ENCODE results near the gene LYPD3.

LYPD3 gene

DNA sequence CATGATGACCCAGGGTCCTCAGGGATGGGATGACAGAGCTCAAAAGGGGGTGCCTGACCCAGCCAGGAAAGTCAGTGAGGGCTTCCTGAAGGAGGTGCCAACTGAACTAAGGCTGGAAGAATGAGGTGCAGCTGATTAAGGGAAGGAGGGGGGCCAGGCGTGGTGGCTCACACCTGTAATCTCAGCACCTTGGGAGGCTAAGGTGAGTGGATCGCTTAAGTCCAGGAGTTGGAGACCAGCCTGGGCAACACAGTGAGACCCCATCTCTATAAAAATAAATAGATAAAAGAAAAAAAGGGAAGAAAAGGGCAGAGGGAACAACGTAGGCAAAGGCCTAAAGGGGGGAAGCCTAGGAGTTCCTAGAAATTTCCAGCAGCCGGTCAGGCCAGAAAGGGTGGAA, 9.1 kb upstream of the LYPD3 start:
- DNase-seq (ENCODE audit: extremely low spot score): no peak
- ChIA-PET CTCF (no interaction called here), POLR2A (interaction anchor here (1.2 kb wide), 1 partner anchor 11 kb away, joined by 3 read pairs; no protein-coding TSS in a partner anchor)
- TF ChIP-seq ZNF384 (IDR thresholded peaks at IDR 0.05) (no peak), HDGF (IDR thresholded peaks at IDR 0.05; ENCODE audit: borderline replicate concordance) (no peak), LEF1 (IDR thresholded peaks at IDR 0.05; ENCODE audit: borderline replicate concordance) (no peak), SUZ12 (IDR thresholded peaks at IDR 0.05) (no peak), NFRKB (IDR thresholded peaks at IDR 0.05) (no peak), FOXM1 (IDR thresholded peaks at IDR 0.05; ENCODE audit: borderline replicate concordance) (no peak), L3MBTL2 (conservative IDR thresholded peaks at IDR 0.05) (no peak), ELF4 (IDR thresholded peaks at IDR 0.05) (no peak), SP1 (IDR thresholded peaks at IDR 0.05) (no peak), ARNT (IDR thresholded peaks at IDR 0.05) (no peak), TARDBP (IDR thresholded peaks at IDR 0.05) (no peak), FOXA1 (IDR thresholded peaks at IDR 0.05) (no peak), BHLHE40 (IDR thresholded peaks at IDR 0.05; ENCODE audit: borderline replicate concordance) (no peak), FOXK2 (IDR thresholded peaks at IDR 0.05) (no peak), CTBP1 (IDR thresholded peaks at IDR 0.05; ENCODE audit: borderline replicate concordance) (no peak)
- TF ChIP-seq, protein P1, sequence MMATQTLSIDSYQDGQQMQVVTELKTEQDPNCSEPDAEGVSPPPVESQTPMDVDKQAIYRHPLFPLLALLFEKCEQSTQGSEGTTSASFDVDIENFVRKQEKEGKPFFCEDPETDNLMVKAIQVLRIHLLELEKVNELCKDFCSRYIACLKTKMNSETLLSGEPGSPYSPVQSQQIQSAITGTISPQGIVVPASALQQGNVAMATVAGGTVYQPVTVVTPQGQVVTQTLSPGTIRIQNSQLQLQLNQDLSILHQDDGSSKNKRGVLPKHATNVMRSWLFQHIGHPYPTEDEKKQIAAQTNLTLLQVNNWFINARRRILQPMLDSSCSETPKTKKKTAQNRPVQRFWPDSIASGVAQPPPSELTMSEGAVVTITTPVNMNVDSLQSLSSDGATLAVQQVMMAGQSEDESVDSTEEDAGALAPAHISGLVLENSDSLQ (IDR thresholded peaks at IDR 0.05): no peak

DNA sequence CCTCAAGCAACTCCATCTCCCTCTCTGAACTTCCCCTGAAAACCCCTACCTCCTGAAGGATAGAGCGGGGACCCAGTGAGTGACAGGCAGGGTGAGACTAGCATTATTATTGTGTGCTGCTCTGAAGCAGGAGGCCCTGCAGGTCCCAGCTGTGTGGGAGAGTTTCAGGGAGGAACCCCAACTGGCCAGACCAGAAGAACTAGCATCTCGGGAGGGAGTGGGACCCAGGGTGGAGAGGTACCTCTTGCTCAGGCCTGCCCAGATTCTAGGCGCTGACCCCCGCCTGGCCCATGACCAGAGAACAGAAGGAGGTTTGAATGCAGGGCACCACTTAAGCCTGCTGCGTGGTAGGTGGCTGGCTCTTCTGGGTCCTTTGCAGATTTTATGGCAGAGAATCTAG, 5.7 kb upstream of the LYPD3 start:
- ChIA-PET CTCF (interaction anchor here (0.6 kb wide), 1 partner anchor 1087 kb away, joined by 5 read pairs; no protein-coding TSS in a partner anchor), POLR2A (no interaction called here)
- no peak for DNase-seq (ENCODE audit: extremely low spot score)
- TF ChIP-seq L3MBTL2 (conservative IDR thresholded peaks at IDR 0.05): no peak
- TF ChIP-seq LEF1 (IDR thresholded peaks at IDR 0.05; ENCODE audit: borderline replicate concordance): no peak
- no peak for TF ChIP-seq ZNF384 (IDR thresholded peaks at IDR 0.05)
- TF ChIP-seq SP1 (IDR thresholded peaks at IDR 0.05): no peak
- TF ChIP-seq NFRKB (IDR thresholded peaks at IDR 0.05): no peak
- TF ChIP-seq BHLHE40 (IDR thresholded peaks at IDR 0.05; ENCODE audit: borderline replicate concordance): no peak
- TF ChIP-seq SUZ12 (IDR thresholded peaks at IDR 0.05): no peak
- no peak for TF ChIP-seq HDGF (IDR thresholded peaks at IDR 0.05; ENCODE audit: borderline replicate concordance)
- TF ChIP-seq FOXA1 (IDR thresholded peaks at IDR 0.05): no peak

DNA sequence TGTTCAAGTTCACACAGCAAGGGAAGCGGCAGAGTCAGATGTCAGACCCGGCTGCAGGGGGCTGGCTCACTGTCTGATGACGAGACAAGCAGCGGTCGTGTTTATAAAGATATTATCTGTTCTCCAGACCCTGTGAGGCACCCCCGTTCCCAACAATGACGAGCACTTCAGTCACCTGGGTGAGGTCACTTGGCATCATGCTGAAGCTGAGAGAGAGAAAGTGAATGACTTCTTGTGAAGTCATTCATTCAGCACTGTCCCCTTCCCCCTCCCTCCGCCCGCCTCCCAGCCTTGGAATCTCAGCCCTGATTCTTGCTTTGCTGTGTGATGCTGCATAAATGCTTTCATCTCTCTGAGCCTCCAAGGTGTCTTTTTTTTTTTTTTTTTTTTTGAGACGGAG, 4.9 kb upstream of the LYPD3 start:
- TF ChIP-seq SUZ12 (IDR thresholded peaks at IDR 0.05) (no peak), LEF1 (IDR thresholded peaks at IDR 0.05; ENCODE audit: borderline replicate concordance) (no peak), SP1 (IDR thresholded peaks at IDR 0.05) (no peak), FOXK2 (IDR thresholded peaks at IDR 0.05) (no peak), CTBP1 (IDR thresholded peaks at IDR 0.05; ENCODE audit: borderline replicate concordance) (no peak), NFRKB (IDR thresholded peaks at IDR 0.05) (no peak), BHLHE40 (IDR thresholded peaks at IDR 0.05; ENCODE audit: borderline replicate concordance) (no peak), ARNT (IDR thresholded peaks at IDR 0.05) (no peak), ELF4 (IDR thresholded peaks at IDR 0.05) (no peak), HDGF (IDR thresholded peaks at IDR 0.05; ENCODE audit: borderline replicate concordance) (no peak), ZNF384 (IDR thresholded peaks at IDR 0.05) (no peak), FOXM1 (IDR thresholded peaks at IDR 0.05; ENCODE audit: borderline replicate concordance) (no peak), L3MBTL2 (conservative IDR thresholded peaks at IDR 0.05) (no peak)
- TF ChIP-seq, protein P1 (IDR thresholded peaks at IDR 0.05): no peak
- CTCF ChIA-PET: interaction anchor here (0.6 kb wide), 1 partner anchor 1086 kb away, joined by 5 read pairs; no protein-coding TSS in a partner anchor
- POLR2A ChIA-PET: no interaction called here
- no peak for DNase-seq (ENCODE audit: extremely low spot score)

DNA sequence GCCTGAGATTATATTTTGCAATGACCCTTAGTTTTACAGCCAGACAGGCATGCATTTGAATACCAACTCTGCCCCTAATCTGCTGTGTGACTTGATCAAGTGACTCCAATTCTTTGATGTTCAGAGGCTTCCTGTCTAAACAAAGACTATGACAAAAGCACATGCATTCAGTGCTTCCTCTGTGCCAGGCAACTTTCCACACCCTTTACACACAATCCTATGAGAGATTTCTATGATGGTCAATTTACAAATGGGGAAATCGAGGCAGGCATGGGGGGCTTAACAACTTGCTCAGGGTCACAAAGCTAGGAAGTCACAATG, 3.7 kb upstream of the LYPD3 start:
- CTCF ChIA-PET: no interaction called here
- TF ChIP-seq HDGF (IDR thresholded peaks at IDR 0.05; ENCODE audit: borderline replicate concordance) (no peak), L3MBTL2 (conservative IDR thresholded peaks at IDR 0.05) (no peak), ARNT (IDR thresholded peaks at IDR 0.05) (no peak), TARDBP (IDR thresholded peaks at IDR 0.05) (no peak), BHLHE40 (IDR thresholded peaks at IDR 0.05; ENCODE audit: borderline replicate concordance) (no peak), FOXA1 (IDR thresholded peaks at IDR 0.05) (no peak), CTBP1 (IDR thresholded peaks at IDR 0.05; ENCODE audit: borderline replicate concordance) (no peak), ZNF384 (IDR thresholded peaks at IDR 0.05) (no peak), SUZ12 (IDR thresholded peaks at IDR 0.05) (no peak), SP1 (IDR thresholded peaks at IDR 0.05) (no peak), ELF4 (IDR thresholded peaks at IDR 0.05) (no peak), NFRKB (IDR thresholded peaks at IDR 0.05) (no peak), FOXM1 (IDR thresholded peaks at IDR 0.05; ENCODE audit: borderline replicate concordance) (no peak), LEF1 (IDR thresholded peaks at IDR 0.05; ENCODE audit: borderline replicate concordance) (no peak), FOXK2 (IDR thresholded peaks at IDR 0.05) (no peak)
- TF ChIP-seq, protein P1 (IDR thresholded peaks at IDR 0.05): no peak

DNA sequence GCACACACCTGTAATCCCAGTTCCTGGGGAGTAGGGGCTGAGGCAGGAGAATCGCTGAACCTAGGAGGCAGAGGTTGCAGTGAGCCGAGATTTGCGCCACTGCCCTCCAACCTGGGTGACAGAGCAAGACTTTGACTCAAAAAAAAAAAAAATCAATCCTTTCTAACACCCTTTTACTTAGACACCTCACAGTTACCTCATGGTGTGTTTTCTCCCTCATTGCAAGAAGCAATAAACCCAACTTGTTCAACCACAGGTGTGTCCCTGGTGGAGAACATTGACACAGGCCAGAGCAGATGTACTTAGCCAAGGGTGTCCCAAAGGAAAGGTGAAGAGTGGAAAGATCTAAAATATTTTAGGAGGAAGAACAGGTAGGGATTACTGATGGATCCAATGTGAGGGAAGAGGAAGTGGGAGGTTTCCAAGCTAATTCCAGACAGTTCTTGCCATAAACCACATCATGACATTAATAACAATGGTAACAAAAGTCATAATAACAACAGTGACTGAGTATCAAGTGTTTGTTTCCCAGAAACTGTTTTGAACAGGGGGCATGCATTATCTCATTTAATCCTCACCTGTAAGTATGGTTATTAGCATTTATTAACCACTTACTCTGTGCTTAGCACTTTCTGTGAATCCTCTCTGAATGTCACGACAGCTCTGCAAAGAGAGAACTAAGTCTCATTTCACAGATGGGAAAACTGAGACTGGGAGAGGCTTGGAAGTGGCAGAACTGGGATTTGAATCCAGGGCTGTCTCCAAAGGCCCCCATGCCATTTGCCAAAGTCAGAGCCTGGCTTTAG, 3.1 kb upstream of the LYPD3 start:
- POLR2A ChIA-PET: no interaction called here

More for the DNA sequence above, 3.7 kb upstream of the LYPD3 start:
- POLR2A ChIA-PET: no interaction called here
- no peak for DNase-seq (ENCODE audit: extremely low spot score)

More for the DNA sequence above, 3.1 kb upstream of the LYPD3 start:
- no peak for DNase-seq (ENCODE audit: extremely low spot score)
- CTCF ChIA-PET: no interaction called here
- TF ChIP-seq TARDBP (IDR thresholded peaks at IDR 0.05): no peak
- no peak for TF ChIP-seq BHLHE40 (IDR thresholded peaks at IDR 0.05; ENCODE audit: borderline replicate concordance)
- TF ChIP-seq ZNF384 (IDR thresholded peaks at IDR 0.05): no peak
- no peak for TF ChIP-seq FOXK2 (IDR thresholded peaks at IDR 0.05)
- no peak for TF ChIP-seq ARNT (IDR thresholded peaks at IDR 0.05)
- no peak for TF ChIP-seq HDGF (IDR thresholded peaks at IDR 0.05; ENCODE audit: borderline replicate concordance)
- TF ChIP-seq CTBP1 (IDR thresholded peaks at IDR 0.05; ENCODE audit: borderline replicate concordance): no peak
- TF ChIP-seq, protein P1 (IDR thresholded peaks at IDR 0.05): no peak
- no peak for TF ChIP-seq FOXA1 (IDR thresholded peaks at IDR 0.05)
- TF ChIP-seq SP1 (IDR thresholded peaks at IDR 0.05): no peak
- TF ChIP-seq NFRKB (IDR thresholded peaks at IDR 0.05): no peak
- no peak for TF ChIP-seq ELF4 (IDR thresholded peaks at IDR 0.05)

All from HEK293T (cell line).